Measurements from ENCODE around the gene RIF1.
A peak's percentile ranks its signal among the peaks of the same experiment; 100 is the strongest.

Gene RIF1, protein sequence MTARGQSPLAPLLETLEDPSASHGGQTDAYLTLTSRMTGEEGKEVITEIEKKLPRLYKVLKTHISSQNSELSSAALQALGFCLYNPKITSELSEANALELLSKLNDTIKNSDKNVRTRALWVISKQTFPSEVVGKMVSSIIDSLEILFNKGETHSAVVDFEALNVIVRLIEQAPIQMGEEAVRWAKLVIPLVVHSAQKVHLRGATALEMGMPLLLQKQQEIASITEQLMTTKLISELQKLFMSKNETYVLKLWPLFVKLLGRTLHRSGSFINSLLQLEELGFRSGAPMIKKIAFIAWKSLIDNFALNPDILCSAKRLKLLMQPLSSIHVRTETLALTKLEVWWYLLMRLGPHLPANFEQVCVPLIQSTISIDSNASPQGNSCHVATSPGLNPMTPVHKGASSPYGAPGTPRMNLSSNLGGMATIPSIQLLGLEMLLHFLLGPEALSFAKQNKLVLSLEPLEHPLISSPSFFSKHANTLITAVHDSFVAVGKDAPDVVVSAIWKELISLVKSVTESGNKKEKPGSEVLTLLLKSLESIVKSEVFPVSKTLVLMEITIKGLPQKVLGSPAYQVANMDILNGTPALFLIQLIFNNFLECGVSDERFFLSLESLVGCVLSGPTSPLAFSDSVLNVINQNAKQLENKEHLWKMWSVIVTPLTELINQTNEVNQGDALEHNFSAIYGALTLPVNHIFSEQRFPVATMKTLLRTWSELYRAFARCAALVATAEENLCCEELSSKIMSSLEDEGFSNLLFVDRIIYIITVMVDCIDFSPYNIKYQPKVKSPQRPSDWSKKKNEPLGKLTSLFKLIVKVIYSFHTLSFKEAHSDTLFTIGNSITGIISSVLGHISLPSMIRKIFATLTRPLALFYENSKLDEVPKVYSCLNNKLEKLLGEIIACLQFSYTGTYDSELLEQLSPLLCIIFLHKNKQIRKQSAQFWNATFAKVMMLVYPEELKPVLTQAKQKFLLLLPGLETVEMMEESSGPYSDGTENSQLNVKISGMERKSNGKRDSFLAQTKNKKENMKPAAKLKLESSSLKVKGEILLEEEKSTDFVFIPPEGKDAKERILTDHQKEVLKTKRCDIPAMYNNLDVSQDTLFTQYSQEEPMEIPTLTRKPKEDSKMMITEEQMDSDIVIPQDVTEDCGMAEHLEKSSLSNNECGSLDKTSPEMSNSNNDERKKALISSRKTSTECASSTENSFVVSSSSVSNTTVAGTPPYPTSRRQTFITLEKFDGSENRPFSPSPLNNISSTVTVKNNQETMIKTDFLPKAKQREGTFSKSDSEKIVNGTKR (N-terminal part only)

DNA sequence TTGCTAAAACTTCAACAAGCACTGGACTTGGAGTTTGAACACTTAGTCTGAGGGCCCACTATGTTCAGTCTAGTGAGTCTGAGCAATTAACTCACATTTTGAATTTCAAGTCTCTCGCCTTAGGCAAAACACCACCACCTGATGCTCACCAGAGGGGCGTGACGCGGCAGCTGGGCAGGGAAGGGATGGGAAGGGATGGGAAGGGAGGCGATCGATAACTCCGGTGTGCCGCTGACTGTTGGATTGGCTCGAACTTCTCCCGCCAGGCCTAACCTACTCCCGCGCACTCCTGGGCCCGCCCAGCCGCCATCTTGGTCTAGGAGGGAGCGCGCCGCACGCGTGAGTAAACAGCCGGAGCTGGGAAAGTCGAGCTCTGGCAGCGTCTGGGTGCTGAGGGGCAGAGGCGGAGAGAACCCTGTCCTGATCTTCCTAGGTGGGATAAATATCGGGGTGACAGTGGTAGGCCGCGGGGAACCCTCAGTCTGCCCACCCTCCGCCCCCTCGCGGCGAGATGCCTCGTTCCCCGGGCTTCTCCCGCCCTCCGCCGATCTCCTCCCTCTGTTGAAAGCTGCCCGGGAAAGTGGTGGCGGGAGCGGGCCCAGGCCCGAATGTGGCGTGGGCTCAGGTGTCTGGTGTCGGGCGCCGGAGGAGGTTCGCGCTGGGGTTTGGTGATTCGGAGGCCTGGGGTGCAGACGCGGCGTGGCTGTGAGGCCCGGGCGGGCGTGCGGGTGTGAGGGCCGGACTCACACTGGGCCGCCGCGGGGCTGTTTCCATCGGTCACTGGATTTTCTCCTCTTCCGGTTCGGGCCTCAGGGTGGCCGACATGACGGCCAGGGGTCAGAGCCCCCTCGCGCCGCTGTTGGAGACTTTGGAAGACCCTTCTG, at the start of gene RIF1:
TSS of gene RIF1 (plus strand) at position 302 of the 884 bp plus-strand sequence. CDS start at position 824, 522 bp downstream.
- H3K4me1 ChIP-seq (ENCODE audit: control insufficient read depth, insufficient read depth, low read length) = peaks cover 2% of the 10 kb centered on the region
- peak within 1 kb of the TSS; percentile 95 for H3K27ac ChIP-seq (ENCODE audit: low read depth, low read length)
- peaks cover 8% of the 10 kb centered on the region for H3K36me3 ChIP-seq (ENCODE audit: control insufficient read depth, insufficient read depth, low read length)
- H3K27me3 ChIP-seq (ENCODE audit: control insufficient read depth, insufficient read depth, low read length) = no peaks in the 10 kb centered on the region
- peak within 1 kb of the TSS; percentile 85 for H3K4me3 ChIP-seq (ENCODE audit: low read length)
- H3K9ac ChIP-seq (ENCODE audit: low read length) = peak within 1 kb of the TSS; percentile 93

DNA sequence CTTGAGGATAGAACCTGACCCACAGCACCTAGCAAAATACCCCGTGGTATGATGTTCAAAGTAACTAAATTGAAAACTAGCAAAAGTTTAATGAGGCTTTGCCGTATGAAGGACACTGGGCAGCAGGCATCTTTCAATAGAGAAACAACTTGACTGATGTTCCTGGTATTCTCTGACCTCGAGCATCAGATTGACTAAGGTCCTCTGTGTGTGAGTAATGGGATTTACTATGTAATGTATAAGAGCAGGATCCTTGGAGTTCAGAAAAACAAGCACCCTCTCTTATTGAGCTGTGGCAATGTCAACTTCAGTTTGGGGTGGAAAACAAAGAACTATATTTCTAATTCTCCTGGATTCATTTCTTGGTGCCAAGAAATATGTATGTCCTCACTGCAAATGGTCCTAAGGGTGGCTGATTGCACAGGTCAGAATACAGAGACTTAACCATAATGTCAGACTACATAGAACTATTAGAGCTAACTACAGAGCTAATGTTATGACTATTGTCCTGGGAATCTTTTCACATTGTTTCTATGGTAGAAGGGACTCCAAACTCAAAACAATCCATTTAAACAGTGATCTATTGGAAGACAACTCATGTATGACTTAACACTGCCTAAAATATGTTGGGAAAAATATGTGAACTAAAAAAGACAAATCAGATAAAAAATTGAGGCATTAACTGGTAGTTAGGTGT, 47.9 kb upstream of the RIF1 start:
- Histone ChIP-seq H3K36me3 (ENCODE audit: control insufficient read depth, insufficient read depth, low read length) (no peaks in the 10 kb centered on the region), H3K27ac (ENCODE audit: low read depth, low read length) (no peak overlapping the region), H3K9ac (ENCODE audit: low read length) (no peak overlapping the region), H3K4me1 (ENCODE audit: control insufficient read depth, insufficient read depth, low read length) (no peaks in the 10 kb centered on the region), H3K4me3 (ENCODE audit: low read length) (no peak overlapping the region), H3K27me3 (ENCODE audit: control insufficient read depth, insufficient read depth, low read length) (no peaks in the 10 kb centered on the region)

DNA sequence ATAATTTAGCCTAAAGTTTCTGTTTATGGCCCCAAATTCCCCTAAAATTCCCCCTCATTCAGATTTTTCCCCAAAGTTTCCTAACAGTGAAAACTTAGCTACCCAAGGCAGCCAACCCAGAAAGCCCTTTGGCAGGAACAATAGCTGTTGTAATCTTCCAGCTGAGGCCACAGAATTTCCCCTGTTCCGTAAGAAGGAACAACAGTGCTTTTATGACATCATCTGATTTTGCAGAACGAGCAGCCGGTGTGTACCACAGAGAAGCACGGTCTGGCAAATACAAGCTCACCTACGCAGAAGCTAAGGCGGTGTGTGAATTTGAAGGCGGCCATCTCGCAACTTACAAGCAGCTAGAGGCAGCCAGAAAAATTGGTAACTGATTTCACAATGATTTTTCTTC, 46.0 kb upstream of the RIF1 start:
- Histone ChIP-seq H3K27me3 (ENCODE audit: control insufficient read depth, insufficient read depth, low read length) (no peaks in the 10 kb centered on the region), H3K36me3 (ENCODE audit: control insufficient read depth, insufficient read depth, low read length) (no peaks in the 10 kb centered on the region), H3K4me1 (ENCODE audit: control insufficient read depth, insufficient read depth, low read length) (no peaks in the 10 kb centered on the region), H3K4me3 (ENCODE audit: low read length) (no peak overlapping the region), H3K9ac (ENCODE audit: low read length) (no peak overlapping the region), H3K27ac (ENCODE audit: low read depth, low read length) (peak overlapping the region; percentile 3)

DNA sequence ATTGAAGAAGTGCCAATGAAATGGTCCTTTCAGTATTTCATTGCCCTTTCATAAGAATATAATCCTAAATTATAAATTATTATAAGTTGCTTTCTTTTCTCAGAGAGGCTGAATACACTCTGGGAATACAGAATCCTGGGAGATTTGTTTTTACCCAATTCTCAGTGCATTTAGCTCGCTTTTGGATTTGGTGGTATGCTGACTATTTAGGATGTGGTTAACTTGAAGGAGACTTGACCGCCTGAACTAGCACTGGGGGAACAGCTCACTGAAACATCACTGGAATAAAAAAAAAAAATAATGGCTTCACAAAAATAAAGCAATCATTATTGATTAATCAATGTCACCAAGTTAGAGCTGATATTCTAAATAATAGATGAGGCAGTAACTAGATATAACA, 42.1 kb upstream of the RIF1 start:
- no peaks in the 10 kb centered on the region for H3K27me3 ChIP-seq (ENCODE audit: control insufficient read depth, insufficient read depth, low read length)
- H3K9ac ChIP-seq (ENCODE audit: low read length) = no peak overlapping the region
- H3K36me3 ChIP-seq (ENCODE audit: control insufficient read depth, insufficient read depth, low read length) = no peaks in the 10 kb centered on the region
- no peak overlapping the region for H3K4me3 ChIP-seq (ENCODE audit: low read length)
- no peak overlapping the region for H3K27ac ChIP-seq (ENCODE audit: low read depth, low read length)
- H3K4me1 ChIP-seq (ENCODE audit: control insufficient read depth, insufficient read depth, low read length) = no peaks in the 10 kb centered on the region

DNA sequence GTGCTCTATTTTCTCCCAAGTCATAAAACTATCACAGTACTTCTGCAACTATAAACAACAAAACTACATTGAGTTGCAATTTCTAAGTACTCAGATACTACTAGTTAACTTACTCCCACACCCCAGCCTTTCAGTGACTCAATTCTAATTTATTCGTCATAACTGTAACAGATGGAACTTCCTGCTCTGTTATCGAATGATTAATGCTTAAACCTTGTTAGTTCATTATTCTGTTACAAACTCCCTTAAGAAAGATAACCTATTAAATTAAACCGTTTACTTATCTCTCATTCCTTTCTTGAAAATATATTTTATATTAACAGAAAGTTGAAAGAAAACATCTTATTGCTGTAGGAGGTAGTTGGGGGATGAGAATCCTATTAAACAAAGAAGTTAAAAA, 35.3 kb upstream of the RIF1 start:
- H3K4me1 ChIP-seq (ENCODE audit: control insufficient read depth, insufficient read depth, low read length) = no peaks in the 10 kb centered on the region
- H3K4me3 ChIP-seq (ENCODE audit: low read length) = no peak overlapping the region
- H3K9ac ChIP-seq (ENCODE audit: low read length) = no peak overlapping the region
- no peak overlapping the region for H3K27ac ChIP-seq (ENCODE audit: low read depth, low read length)
- no peaks in the 10 kb centered on the region for H3K36me3 ChIP-seq (ENCODE audit: control insufficient read depth, insufficient read depth, low read length)
- no peaks in the 10 kb centered on the region for H3K27me3 ChIP-seq (ENCODE audit: control insufficient read depth, insufficient read depth, low read length)

DNA sequence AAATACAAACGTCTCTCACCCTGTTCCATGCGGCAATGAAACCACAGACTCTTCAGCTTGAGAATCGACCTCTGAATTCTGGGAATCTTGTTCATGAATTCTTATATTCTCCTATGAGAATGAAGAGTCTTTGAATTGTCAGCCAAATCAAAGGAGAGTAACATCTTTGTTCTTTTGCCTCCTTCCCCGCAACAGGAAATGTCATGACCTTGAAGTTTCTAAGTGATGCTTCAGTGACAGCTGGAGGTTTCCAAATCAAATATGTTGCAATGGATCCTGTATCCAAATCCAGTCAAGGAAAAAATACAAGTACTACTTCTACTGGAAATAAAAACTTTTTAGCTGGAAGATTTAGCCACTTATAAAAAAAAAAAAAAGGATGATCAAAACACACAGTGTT, 30.5 kb upstream of the RIF1 start:
- no peaks in the 10 kb centered on the region for H3K27me3 ChIP-seq (ENCODE audit: control insufficient read depth, insufficient read depth, low read length)
- H3K4me1 ChIP-seq (ENCODE audit: control insufficient read depth, insufficient read depth, low read length) = no peaks in the 10 kb centered on the region
- no peaks in the 10 kb centered on the region for H3K36me3 ChIP-seq (ENCODE audit: control insufficient read depth, insufficient read depth, low read length)
- no peak overlapping the region for H3K9ac ChIP-seq (ENCODE audit: low read length)
- H3K27ac ChIP-seq (ENCODE audit: low read depth, low read length) = no peak overlapping the region
- H3K4me3 ChIP-seq (ENCODE audit: low read length) = no peak overlapping the region

DNA sequence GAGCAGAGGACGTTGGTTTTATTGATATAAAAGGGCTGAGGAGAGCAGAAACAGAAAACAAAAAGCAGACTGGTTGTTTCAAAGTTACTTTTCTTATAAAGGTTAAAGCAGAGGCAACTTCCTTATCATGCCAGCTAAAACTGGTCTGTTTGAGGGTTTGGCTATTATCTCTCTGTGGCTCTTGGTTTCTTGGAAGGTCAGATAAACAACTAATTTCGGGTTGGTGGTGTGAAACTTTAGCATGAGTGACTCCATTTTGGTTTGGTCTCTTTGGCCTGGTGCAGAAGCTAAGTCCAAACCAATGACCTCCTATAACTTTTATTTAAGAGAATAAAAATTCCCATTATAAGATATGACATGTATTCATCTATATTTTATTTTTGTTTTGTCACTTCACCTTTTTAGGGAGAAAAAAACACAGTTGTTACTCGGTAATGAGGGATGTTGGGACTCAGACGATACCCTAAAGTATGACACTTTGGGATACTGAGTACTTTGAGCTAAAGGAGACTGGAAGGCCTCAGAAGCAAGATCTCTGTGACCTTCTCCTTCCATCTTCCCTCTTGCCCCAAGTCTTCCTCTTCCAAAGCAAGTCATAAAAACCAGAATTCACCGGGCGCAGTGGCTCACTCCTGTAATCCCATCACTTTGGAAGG, 29.0 kb upstream of the RIF1 start:
- Histone ChIP-seq H3K36me3 (ENCODE audit: control insufficient read depth, insufficient read depth, low read length) (no peaks in the 10 kb centered on the region), H3K27me3 (ENCODE audit: control insufficient read depth, insufficient read depth, low read length) (no peaks in the 10 kb centered on the region), H3K4me3 (ENCODE audit: low read length) (no peak overlapping the region), H3K27ac (ENCODE audit: low read depth, low read length) (no peak overlapping the region), H3K4me1 (ENCODE audit: control insufficient read depth, insufficient read depth, low read length) (no peaks in the 10 kb centered on the region), H3K9ac (ENCODE audit: low read length) (no peak overlapping the region)

DNA sequence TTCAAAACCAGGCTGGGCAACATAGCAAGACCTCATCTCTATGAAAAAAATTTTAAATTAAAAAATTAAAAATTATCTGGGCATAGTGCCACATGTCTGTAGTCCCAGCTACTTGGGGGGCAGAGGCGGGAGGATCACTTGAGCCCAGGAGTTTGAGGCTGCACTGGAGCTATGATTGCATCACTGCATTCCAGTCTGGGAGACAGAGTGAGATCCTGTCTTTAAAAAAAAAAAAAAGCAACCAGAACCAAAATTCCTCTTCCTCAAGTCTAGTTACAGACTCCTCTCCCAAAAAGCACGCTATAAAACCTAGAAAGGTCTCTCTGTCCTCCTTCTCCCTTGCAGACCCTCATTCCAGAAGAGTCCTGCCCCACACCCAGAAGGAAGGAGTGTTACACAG, 28.4 kb upstream of the RIF1 start:
- Histone ChIP-seq H3K27me3 (ENCODE audit: control insufficient read depth, insufficient read depth, low read length) (no peaks in the 10 kb centered on the region), H3K4me3 (ENCODE audit: low read length) (no peak overlapping the region), H3K27ac (ENCODE audit: low read depth, low read length) (no peak overlapping the region), H3K4me1 (ENCODE audit: control insufficient read depth, insufficient read depth, low read length) (no peaks in the 10 kb centered on the region), H3K9ac (ENCODE audit: low read length) (no peak overlapping the region), H3K36me3 (ENCODE audit: control insufficient read depth, insufficient read depth, low read length) (no peaks in the 10 kb centered on the region)

DNA sequence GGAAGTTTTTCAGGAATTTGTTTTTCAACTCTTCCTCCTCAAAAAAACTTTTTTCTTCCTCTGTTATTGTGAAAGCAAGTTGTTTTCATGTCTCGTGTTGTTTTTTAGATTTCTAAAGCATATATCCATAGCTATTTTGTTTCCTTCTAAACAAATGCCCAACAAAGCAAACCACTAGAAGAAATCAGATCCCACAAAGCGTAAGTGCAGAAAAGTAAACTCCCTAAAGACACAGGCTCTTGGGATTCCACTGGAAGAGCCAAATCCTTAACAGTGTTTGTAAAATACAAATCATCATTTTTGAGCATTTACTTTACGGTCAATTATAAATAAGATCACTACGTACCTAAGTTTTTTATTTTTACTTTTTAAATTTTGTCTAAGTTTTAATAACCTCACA, 21.7 kb upstream of the RIF1 start:
- H3K4me3 ChIP-seq (ENCODE audit: low read length) = no peak overlapping the region
- no peak overlapping the region for H3K27ac ChIP-seq (ENCODE audit: low read depth, low read length)
- no peaks in the 10 kb centered on the region for H3K27me3 ChIP-seq (ENCODE audit: control insufficient read depth, insufficient read depth, low read length)
- no peaks in the 10 kb centered on the region for H3K36me3 ChIP-seq (ENCODE audit: control insufficient read depth, insufficient read depth, low read length)
- H3K4me1 ChIP-seq (ENCODE audit: control insufficient read depth, insufficient read depth, low read length) = no peaks in the 10 kb centered on the region
- no peak overlapping the region for H3K9ac ChIP-seq (ENCODE audit: low read length)

DNA sequence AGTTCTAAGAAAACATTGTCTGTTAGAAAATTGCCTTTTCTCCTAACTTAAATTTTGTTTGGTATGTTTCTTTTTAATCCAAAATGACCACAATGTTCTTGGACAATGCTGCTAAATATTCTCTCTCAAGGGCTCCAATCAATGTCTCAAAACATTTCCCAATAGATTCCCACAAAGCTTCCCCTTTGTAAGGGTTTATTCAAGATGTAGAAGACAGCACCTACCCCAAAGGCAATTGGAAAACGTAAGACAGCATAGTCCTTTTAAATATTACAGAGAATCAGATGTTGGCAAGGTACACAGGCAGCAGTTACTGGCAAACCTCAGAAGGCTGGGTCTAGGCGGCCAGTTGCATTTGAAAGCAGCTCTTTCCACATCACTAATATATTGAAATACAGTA, 18.3 kb upstream of the RIF1 start:
- Histone ChIP-seq H3K4me3 (ENCODE audit: low read length) (no peak overlapping the region), H3K27me3 (ENCODE audit: control insufficient read depth, insufficient read depth, low read length) (no peaks in the 10 kb centered on the region), H3K36me3 (ENCODE audit: control insufficient read depth, insufficient read depth, low read length) (no peaks in the 10 kb centered on the region), H3K27ac (ENCODE audit: low read depth, low read length) (no peak overlapping the region), H3K4me1 (ENCODE audit: control insufficient read depth, insufficient read depth, low read length) (no peaks in the 10 kb centered on the region), H3K9ac (ENCODE audit: low read length) (no peak overlapping the region)

DNA sequence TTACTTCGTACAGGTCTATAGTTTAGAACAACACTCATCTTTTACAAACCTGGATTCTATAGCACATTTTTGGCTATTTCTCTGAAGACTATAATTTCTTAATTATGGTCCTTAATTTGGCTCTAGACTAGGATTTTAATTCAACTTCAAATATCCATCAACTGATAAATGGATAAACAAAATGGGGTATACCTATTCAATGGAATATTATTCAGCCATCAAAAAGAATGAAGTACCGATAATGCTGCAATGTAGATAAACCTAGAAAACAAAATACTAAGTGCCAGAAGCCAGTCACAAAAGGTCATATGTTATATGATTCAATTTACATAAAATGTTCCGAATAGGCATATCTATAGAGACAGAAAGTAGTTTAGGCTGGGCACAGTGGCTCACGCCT, 15.2 kb upstream of the RIF1 start:
- no peaks in the 10 kb centered on the region for H3K27me3 ChIP-seq (ENCODE audit: control insufficient read depth, insufficient read depth, low read length)
- no peak overlapping the region for H3K4me3 ChIP-seq (ENCODE audit: low read length)
- H3K27ac ChIP-seq (ENCODE audit: low read depth, low read length) = no peak overlapping the region
- no peak overlapping the region for H3K9ac ChIP-seq (ENCODE audit: low read length)
- no peaks in the 10 kb centered on the region for H3K4me1 ChIP-seq (ENCODE audit: control insufficient read depth, insufficient read depth, low read length)
- no peaks in the 10 kb centered on the region for H3K36me3 ChIP-seq (ENCODE audit: control insufficient read depth, insufficient read depth, low read length)

All from rectal smooth muscle tissue (tissue), 1 donor.